ENCODE measurements around the gene ALDH9A1.

DNA sequence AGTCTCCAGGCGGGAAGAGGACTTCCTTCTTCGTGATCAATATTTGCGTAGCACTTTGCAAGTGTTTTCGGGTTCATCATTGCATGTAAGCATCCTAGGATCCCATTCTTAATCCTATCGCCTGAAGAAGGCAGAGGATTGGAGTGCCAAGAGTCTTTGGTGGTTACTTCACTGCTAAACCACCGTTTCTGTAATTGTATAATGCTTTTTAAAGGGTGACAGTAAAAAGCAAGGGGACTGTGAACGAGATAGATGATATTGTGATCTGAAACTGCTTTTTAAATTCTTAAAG is 345 bp upstream of the ALDH9A1 start:
- TF ChIP-seq, protein P1, sequence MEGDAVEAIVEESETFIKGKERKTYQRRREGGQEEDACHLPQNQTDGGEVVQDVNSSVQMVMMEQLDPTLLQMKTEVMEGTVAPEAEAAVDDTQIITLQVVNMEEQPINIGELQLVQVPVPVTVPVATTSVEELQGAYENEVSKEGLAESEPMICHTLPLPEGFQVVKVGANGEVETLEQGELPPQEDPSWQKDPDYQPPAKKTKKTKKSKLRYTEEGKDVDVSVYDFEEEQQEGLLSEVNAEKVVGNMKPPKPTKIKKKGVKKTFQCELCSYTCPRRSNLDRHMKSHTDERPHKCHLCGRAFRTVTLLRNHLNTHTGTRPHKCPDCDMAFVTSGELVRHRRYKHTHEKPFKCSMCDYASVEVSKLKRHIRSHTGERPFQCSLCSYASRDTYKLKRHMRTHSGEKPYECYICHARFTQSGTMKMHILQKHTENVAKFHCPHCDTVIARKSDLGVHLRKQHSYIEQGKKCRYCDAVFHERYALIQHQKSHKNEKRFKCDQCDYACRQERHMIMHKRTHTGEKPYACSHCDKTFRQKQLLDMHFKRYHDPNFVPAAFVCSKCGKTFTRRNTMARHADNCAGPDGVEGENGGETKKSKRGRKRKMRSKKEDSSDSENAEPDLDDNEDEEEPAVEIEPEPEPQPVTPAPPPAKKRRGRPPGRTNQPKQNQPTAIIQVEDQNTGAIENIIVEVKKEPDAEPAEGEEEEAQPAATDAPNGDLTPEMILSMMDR (IDR thresholded peaks at IDR 0.05): no peak
- no peak for TF ChIP-seq POLR2A (IDR thresholded peaks at IDR 0.05)
